GM18502 (cell line): ENCODE results near the gene SNX2.
"Not testable (repeated sequence)": the region's sequence is repeated elsewhere in the genome, so short reads cannot be mapped to it uniquely, and the experiment has no call there.

Source experiments
- ATAC-seq: cut with Tn5 transposase; IDR thresholded peaks from one replicate; pipeline ENCODE4 v1.9.1; 2021; ENCODE audit warnings: mild to moderate bottlenecking; ENCODE audit not compliant: unreplicated experiment, poor library complexity

The SNX2 gene

DNA sequence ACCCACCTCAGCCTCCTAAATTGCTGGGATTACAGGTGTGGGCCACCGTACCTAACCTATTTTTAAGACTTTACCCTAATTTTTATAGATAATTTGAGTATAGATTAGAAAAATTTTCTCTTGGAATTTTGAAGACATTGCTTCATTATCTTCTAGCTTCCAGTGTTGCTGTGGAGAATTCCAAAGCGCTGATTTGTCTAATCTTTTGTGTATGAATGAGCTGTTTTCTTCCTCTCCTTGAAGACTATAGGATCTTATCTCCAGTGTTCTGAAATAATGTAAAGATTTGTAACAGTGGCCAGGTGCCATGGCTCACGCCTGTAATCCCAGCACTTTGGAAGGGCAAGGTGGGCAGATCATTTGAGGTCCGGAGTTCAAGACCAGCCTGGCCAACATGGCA lies 64.9 kb downstream of the SNX2 start:
- ATAC-seq = no peak

DNA sequence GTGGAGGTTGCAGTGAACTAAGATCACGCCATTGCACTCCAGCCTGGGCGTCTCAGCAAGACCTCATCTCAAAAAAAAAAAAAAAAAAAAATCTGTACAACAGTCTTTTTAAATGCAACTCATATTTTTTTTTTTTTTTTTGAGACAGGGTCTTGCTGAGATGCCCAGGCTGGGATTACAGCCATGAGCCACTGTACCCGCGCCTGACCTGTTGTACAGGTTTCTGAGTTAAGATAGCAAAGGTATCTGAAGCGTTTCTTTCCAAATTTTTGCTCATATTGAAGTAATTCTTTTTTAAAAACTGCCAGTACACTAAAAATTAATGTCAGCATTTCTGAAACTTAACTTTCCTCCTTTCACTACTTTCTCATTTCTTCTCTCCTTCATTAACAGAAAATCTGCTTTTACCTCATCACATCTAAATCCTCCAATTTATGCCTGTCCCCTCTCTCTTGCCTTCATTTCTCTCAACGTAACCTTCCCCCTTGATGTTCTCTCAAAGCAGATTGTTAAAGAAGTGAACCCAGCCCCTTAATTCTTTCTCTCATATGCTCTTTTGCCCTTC lies 67.2 kb downstream of the SNX2 start:
- ATAC-seq = no peak

DNA sequence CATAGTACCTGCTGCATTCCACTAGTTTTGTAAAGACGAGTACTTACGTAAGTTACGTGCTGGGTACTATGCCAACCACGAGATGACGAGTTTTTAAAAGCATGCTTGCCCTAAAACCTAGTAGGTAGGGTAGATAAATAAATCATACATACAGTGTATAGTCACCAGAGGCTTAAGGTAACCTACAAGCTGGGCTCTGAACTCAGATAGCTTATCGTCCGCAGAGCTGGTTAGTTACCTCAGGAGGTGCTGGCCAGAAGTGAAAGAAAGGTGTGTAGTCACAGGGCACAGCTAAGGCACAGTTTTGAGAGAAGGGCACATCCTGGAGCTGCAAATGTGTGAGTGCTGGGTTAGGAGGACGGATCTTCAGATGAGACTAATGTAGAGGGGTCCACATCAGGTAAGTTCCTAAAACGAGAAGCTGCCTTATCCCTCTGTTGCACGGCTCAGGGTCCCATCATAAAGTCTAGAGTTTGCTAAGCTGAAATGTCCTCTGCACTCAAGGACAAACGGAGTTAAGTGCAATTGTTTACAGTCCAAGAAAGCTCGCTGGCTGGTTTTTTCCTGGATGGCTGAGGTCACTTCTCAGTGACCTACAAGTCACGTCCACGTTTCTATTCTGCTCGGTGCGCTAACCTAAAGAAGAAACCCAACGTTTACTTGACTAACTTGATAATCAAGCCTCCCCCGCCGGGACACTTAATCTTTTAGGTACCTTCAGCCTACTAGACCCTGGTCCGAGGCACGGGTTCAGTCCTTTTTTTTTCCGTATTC lies 69.4 kb downstream of the SNX2 start:
- ATAC-seq = no peak

GRCh38 chr5:122844910-122845228 lies 70.0 kb downstream of the SNX2 start:
- peak; percentile 44 for ATAC-seq

DNA sequence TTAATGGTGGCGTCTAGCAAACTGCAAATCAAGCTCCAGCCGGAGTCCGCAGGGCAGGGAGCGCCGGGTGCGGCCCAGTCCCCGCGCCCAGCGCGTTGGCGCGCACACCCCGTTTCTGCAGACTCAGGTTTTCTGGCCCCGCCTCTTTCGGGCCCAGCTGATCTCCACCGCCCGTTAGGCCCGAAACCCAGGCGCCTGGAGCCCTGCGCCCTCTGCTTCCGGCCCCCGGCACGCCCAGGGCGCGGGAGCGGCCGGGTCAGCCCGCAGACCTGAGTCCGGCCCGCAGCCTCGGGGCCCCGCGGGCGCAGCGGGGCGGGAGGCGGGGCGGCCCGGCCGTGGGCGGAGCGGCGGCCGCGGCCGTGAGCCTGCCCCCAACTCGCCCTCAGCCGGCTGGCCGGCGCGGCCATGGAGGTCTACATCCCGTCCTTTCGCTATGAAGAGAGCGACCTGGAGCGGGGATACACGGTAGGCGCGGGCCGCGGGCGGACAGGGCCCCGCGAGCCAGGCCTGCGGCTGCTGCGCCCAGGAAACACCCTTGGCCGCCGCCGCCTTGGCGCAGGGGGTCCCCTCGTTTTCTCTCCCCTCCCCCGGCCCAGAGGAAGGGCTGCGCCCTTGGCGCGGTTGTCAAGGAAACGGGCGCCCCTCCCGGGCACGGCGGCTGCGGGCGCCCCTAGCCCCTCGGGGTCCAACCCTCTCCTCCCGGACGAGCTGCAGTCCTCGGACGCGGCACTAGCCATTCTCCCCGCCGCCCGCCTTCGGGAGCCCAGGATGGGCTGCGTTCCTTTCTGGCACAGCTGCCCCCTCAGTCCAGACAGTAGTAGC lies 70.6 kb downstream of the SNX2 start, which contains the start of gene SNX24:
Gene SNX24 (plus strand): TSS at position 385 of the 822 bp plus-strand sequence. CDS start 21 bp downstream, at position 406.
- ATAC-seq = peak; percentile 86

DNA sequence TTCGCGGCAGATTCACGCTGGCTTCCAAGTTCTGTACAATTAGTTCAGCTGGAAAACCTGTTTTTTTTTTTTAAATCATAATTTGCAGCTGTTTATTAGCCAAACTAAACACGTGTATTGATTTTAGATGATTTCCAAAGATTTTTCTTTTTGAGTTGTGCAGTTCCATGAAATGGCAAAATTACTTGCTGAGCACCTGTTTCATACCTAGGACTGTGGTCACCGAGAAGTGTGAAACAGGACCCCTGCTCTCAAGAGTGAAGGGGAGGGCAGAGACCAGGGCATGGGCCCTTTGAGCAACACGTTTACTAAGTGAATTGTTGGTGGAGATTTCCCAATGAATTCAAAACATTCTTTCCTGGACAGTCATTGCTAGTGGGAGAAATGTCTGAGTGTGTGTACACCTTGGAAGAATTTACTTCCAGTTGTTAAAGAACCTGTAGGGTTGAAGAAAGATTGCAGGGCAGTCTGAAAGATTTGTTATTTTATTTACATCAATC lies 71.2 kb downstream of the SNX2 start:
- no peak for ATAC-seq

DNA sequence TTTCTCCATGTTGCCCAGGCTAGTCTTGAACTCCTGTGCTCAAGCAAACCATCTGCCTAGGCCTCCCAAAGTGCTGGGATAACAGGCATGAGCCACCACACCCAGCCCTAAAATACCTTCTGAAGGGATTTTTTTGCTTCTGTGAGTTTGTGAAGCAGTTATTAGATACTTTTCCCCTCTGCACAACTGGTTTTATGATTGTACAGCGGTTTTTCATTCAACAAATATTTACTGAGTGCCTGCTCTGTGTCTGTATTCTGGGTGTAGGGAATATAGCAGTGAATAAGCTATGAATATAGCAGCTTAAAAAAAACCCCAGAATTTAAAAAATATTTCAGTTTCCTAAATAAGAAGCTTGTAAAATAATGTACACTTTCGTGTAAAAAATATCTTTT lies 72.8 kb downstream of the SNX2 start:
- ATAC-seq = no peak

GRCh38 chr5:122849771-122850170 lies 74.9 kb downstream of the SNX2 start:
- ATAC-seq = no peak

DNA sequence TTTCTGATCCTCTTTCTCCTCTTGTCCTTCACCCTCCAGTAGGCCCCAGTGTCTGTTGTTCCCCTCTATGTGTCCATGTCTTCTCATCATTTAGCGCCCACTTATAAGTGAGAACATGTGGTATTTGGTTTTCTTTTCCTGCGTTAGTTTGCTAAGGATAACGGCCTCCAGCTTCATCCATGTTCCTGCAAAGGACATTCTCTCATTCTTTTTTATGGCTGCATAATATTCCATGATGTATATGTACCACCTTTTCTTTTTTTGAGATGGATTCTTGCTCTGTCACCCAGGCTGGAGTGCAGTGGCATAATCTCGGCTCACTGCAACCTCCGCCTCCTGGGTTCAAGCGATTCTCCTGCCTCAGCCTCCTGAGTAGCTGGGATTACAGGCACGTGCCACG lies 82.7 kb downstream of the SNX2 start:
- not testable (repeated sequence) for ATAC-seq

DNA sequence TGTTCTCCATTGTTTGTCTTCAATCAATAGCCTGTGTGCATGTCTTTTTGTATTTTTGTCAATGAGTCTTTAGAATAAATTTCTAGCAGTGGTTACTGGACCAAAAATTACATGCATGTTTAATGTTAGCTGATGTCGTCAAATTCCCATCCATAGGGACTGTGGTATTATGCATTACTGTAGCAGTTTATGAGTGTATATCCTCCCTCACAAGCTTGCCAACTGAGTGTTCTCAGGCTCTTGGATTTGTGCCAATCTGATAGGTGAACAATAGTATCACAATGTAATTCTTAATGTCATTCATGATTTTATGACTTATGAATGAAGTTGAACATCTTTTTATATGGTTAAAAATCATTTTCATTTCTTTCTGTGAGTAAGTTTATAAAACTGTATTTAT lies 83.6 kb downstream of the SNX2 start:
- no peak for ATAC-seq

DNA sequence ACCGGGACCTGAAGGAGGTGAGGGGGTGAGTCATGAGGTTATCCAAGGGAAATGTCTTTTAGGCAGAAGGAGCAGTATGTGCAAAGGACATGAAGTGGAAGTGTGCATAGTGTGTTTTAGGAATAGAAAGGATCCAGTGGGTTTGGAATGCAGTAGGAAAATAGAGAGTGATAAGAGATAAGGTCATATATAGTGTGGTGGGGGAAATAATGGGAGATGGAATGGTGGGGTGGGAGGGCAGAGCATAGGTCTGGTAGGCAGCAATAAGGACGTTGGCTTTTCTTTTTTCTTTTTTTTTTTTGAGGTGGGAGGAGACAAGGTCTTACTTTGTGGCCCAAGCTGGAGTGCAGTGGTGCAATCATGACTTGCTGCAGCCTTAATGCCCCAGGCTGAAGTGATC lies 88.4 kb downstream of the SNX2 start:
- no peak for ATAC-seq

DNA sequence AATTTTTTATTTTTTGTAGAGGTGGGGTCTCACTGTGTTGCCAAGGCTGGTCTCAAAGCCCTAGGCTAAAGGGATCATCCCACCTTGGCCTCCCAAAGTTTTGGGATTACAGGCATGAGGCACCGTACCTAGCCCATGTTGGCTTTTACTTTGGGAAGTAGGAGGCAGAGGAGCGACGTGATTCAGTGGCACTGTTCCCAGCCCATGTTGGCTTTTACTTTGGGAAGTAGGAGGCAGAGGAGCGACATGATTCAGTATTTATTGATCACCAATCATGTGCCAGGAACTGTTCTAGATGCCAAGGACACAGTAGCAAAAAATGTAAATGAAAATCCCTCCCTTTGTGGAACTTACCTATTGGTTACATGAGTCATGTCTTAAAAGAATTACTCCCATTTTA lies 88.8 kb downstream of the SNX2 start:
- no peak for ATAC-seq

GRCh38 chr5:122864400-122864799 lies 89.5 kb downstream of the SNX2 start:
- ATAC-seq = no peak

DNA sequence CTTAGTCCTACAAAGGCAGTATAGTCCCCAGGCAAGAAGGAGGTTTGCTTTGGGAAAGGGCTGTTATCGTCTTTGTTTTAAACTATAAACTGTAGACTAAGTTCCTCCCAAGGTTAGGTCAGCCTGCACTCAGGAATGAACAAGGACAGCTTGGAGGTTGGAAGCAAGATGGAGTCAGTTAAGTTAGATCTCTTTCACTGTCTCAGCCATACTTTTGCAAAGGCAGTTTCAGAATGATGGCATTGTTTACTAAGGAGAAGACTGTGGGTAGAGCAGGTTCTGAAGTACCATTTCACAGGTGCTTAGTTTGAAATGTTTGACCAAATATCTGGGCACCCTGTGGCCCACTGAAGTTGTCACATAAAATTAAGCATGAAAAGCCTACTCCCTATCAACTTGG lies 90.0 kb downstream of the SNX2 start:
- ATAC-seq = no peak

DNA sequence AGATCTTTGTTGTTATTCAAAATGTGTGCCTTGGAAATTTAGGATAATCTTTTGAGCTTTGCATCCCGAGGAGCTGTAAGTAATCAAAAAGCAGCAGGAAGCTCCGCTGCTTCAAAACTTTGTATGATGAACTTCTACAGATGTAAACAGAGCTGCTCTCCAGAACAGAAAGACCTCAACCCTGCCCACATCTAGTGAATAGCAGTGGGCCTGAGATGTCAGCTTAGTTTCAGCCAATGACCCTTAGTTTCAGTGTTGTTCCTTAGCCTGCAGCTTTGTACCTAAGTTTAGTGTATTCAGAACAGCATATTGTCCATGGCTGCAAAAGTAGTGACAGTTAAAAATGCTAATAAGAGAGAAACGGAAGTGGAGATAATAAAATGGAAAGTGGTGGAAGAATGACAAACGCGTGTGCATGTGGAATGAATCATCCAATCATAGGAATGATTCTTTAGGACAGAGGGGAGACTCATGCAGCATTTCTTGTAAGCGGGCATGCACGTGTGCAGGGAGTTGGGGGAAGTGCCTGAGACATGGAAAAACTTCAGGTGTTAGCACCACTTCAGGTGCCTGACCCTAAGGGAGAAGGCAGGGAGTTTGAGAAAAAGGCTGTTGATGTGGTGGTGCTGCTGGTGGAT lies 95.5 kb downstream of the SNX2 start:
- ATAC-seq = no peak

DNA sequence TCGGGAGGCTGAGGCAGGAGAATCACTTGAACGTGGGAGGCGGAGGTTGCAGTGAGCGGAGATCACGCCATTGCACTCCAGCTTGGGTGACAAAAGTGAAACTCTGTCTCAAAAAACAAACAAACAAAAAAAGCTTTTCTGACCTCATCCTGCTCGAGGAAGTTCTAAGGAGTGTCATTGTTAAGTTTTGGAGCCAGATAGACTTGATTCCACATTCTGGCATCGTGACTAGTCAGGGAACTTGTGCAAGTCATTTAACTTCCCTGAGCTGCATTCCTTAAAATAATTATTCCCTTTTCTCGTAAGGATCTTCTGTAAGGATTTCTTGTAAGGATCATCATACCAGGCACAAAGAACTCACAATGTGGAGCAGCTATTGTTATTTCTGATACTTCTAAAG lies 96.8 kb downstream of the SNX2 start:
- no peak for ATAC-seq

- no peak for ATAC-seq
Measured at GRCh38 chr5:122874179-122874875, 99.4 kb downstream of the SNX2 start.

- peak; percentile 84 for ATAC-seq
Measured at GRCh38 chr5:122877518-122877917, 102.6 kb downstream of the SNX2 start.

- no peak for ATAC-seq
Measured at GRCh38 chr5:122879076-122879475, 104.2 kb downstream of the SNX2 start.
